ENCODE results near the gene BBS9. TPM values are rescaled to one million over a fixed set of nuclear protein-coding genes. Genes with fewer than 3 reads are reported as not detected.

The BBS9 gene
- total RNA-seq, 5 donors from 2014 or later (not counting 1 experiment from before 2014, with no cell fraction given), result 18.5 to 28.8 (median 20.9) TPM

- no peaks in the 10 kb centered on the region for H3K27me3 Mint-ChIP-seq
- Histone ChIP-seq H3K27me3 (replicated peaks in 1 of 2; ENCODE audit: control insufficient read depth in 2 of 2, extremely low read depth in 1 of 2, insufficient read depth in 2 of 2, low read length in 1 of 2) (no peaks in the 10 kb centered on the region), H3K36me3 (ENCODE audit: control insufficient read depth in 2 of 2, extremely low read depth in 1 of 2, insufficient read depth in 1 of 2, low read length in 1 of 2) (no peaks in the 10 kb centered on the region), H3K4me1 (ENCODE audit: control insufficient read depth in 1 of 2, extremely low read depth in 1 of 2, insufficient read depth in 2 of 2, low read length in 2 of 2) (no peaks in the 10 kb centered on the region), H3K4me3 (ENCODE audit: control insufficient read depth in 1 of 2, extremely low read depth in 1 of 2, low read length in 1 of 2) (no peak overlapping the region), H3K9me3 (no peaks in the 10 kb centered on the region), H3K27ac (ENCODE audit: low read length) (no peak overlapping the region)
- H3K36me3 Mint-ChIP-seq, result peaks cover 62% of the 10 kb centered on the region
- ATAC-seq (replicated peaks in 1 of 4), result no peak
- ChIA-PET POLR2A (no interaction called here), CTCF (no interaction called here)
- no peak overlapping the region for H3K27ac Mint-ChIP-seq
- no peak for DNase-seq
- H3K9me3 Mint-ChIP-seq, result no peaks in the 10 kb centered on the region
- WGBS (ENCODE audit: insufficient coverage), result no CpG with 5 or more reads among the region's 2 CpGs
- no peaks in the 10 kb centered on the region for H3K4me1 Mint-ChIP-seq
- H3K4me3 Mint-ChIP-seq, result no peak overlapping the region
These were observed 515.7 kb downstream of the BBS9 start for GRCh38 chr7:33645104-33645503.

- POLR2A ChIA-PET, result no interaction called here
- CTCF ChIA-PET, result no interaction called here
These were observed 516.8 kb downstream of the BBS9 start for GRCh38 chr7:33646166-33646565.

GRCh38 chr7:33646891-33647391 lies 517.6 kb downstream of the BBS9 start:
- POLR2A ChIA-PET, result no interaction called here
- no peak overlapping the region for H3K27ac Mint-ChIP-seq
- Histone ChIP-seq H3K27me3 (replicated peaks in 1 of 2; ENCODE audit: control insufficient read depth in 2 of 2, extremely low read depth in 1 of 2, insufficient read depth in 2 of 2, low read length in 1 of 2) (no peaks in the 10 kb centered on the region), H3K36me3 (ENCODE audit: control insufficient read depth in 2 of 2, extremely low read depth in 1 of 2, insufficient read depth in 1 of 2, low read length in 1 of 2) (no peaks in the 10 kb centered on the region), H3K4me3 (ENCODE audit: control insufficient read depth in 1 of 2, extremely low read depth in 1 of 2, low read length in 1 of 2) (no peak overlapping the region), H3K27ac (ENCODE audit: low read length) (no peak overlapping the region), H3K9me3 (no peaks in the 10 kb centered on the region), H3K4me1 (ENCODE audit: control insufficient read depth in 1 of 2, extremely low read depth in 1 of 2, insufficient read depth in 2 of 2, low read length in 2 of 2) (no peaks in the 10 kb centered on the region)
- ATAC-seq (replicated peaks in 1 of 4), result no peak
- H3K36me3 Mint-ChIP-seq, result peaks cover 59% of the 10 kb centered on the region
- no peaks in the 10 kb centered on the region for H3K27me3 Mint-ChIP-seq
- WGBS (ENCODE audit: insufficient coverage), result 91% methylated on average over 2 of the region's 4 CpGs
- H3K4me1 Mint-ChIP-seq, result no peaks in the 10 kb centered on the region
- DNase-seq, result no peak
- CTCF ChIA-PET, result no interaction called here
- no peak overlapping the region for H3K4me3 Mint-ChIP-seq
- H3K9me3 Mint-ChIP-seq, result no peaks in the 10 kb centered on the region

More at GRCh38 chr7:33646166-33646565, 516.8 kb downstream of the BBS9 start:
- no peaks in the 10 kb centered on the region for H3K27me3 Mint-ChIP-seq
- no peak overlapping the region for H3K4me3 ChIP-seq (ENCODE audit: control insufficient read depth in 1 of 2, extremely low read depth in 1 of 2, low read length in 1 of 2)
- ATAC-seq (replicated peaks in 1 of 4), result no peak
- no peak overlapping the region for H3K4me3 Mint-ChIP-seq
- DNase-seq, result no peak
- no peaks in the 10 kb centered on the region for H3K27me3 ChIP-seq (replicated peaks in 1 of 2; ENCODE audit: control insufficient read depth in 2 of 2, extremely low read depth in 1 of 2, insufficient read depth in 2 of 2, low read length in 1 of 2)
- no peaks in the 10 kb centered on the region for H3K4me1 ChIP-seq (ENCODE audit: control insufficient read depth in 1 of 2, extremely low read depth in 1 of 2, insufficient read depth in 2 of 2, low read length in 2 of 2)
- H3K9me3 Mint-ChIP-seq, result no peaks in the 10 kb centered on the region
- H3K27ac ChIP-seq (ENCODE audit: low read length), result no peak overlapping the region
- H3K36me3 ChIP-seq (ENCODE audit: control insufficient read depth in 2 of 2, extremely low read depth in 1 of 2, insufficient read depth in 1 of 2, low read length in 1 of 2), result no peaks in the 10 kb centered on the region
- H3K9me3 ChIP-seq, result no peaks in the 10 kb centered on the region
- no peaks in the 10 kb centered on the region for H3K4me1 Mint-ChIP-seq
- H3K27ac Mint-ChIP-seq, result no peak overlapping the region
- peaks cover 56% of the 10 kb centered on the region for H3K36me3 Mint-ChIP-seq
- WGBS (ENCODE audit: insufficient coverage), result 72% methylated on average over 3 of the region's 3 CpGs

GRCh38 chr7:33649476-33650441 lies 520.4 kb downstream of the BBS9 start:
- ChIA-PET CTCF (no interaction called here), POLR2A (no interaction called here)
- Mint-ChIP-seq H3K9me3 (no peaks in the 10 kb centered on the region), H3K4me3 (no peak overlapping the region), H3K4me1 (no peaks in the 10 kb centered on the region), H3K27ac (no peak overlapping the region), H3K27me3 (no peaks in the 10 kb centered on the region), H3K36me3 (peaks cover 57% of the 10 kb centered on the region)
- Histone ChIP-seq H3K9me3 (no peaks in the 10 kb centered on the region), H3K27ac (ENCODE audit: low read length) (no peak overlapping the region), H3K4me3 (ENCODE audit: control insufficient read depth in 1 of 2, extremely low read depth in 1 of 2, low read length in 1 of 2) (no peak overlapping the region), H3K4me1 (ENCODE audit: control insufficient read depth in 1 of 2, extremely low read depth in 1 of 2, insufficient read depth in 2 of 2, low read length in 2 of 2) (no peaks in the 10 kb centered on the region), H3K27me3 (replicated peaks in 1 of 2; ENCODE audit: control insufficient read depth in 2 of 2, extremely low read depth in 1 of 2, insufficient read depth in 2 of 2, low read length in 1 of 2) (no peaks in the 10 kb centered on the region), H3K36me3 (ENCODE audit: control insufficient read depth in 2 of 2, extremely low read depth in 1 of 2, insufficient read depth in 1 of 2, low read length in 1 of 2) (no peaks in the 10 kb centered on the region)
- DNase-seq (no peak), ATAC-seq (replicated peaks in 1 of 4) (no peak)
- WGBS (ENCODE audit: insufficient coverage), result 83% methylated on average over 1 of the region's 7 CpGs

- no peaks in the 10 kb centered on the region for H3K9me3 Mint-ChIP-seq
- Histone ChIP-seq H3K4me3 (ENCODE audit: control insufficient read depth in 1 of 2, extremely low read depth in 1 of 2, low read length in 1 of 2) (no peak overlapping the region), H3K27me3 (replicated peaks in 1 of 2; ENCODE audit: control insufficient read depth in 2 of 2, extremely low read depth in 1 of 2, insufficient read depth in 2 of 2, low read length in 1 of 2) (no peaks in the 10 kb centered on the region), H3K4me1 (ENCODE audit: control insufficient read depth in 1 of 2, extremely low read depth in 1 of 2, insufficient read depth in 2 of 2, low read length in 2 of 2) (no peaks in the 10 kb centered on the region), H3K9me3 (no peaks in the 10 kb centered on the region), H3K27ac (ENCODE audit: low read length) (no peak overlapping the region), H3K36me3 (ENCODE audit: control insufficient read depth in 2 of 2, extremely low read depth in 1 of 2, insufficient read depth in 1 of 2, low read length in 1 of 2) (no peaks in the 10 kb centered on the region)
- peaks cover 57% of the 10 kb centered on the region for H3K36me3 Mint-ChIP-seq
- ChIA-PET CTCF (no interaction called here), POLR2A (no interaction called here)
- WGBS (ENCODE audit: insufficient coverage), result no CpG with 5 or more reads among the region's 3 CpGs
- no peak for DNase-seq
- H3K27ac Mint-ChIP-seq, result no peak overlapping the region
- no peaks in the 10 kb centered on the region for H3K4me1 Mint-ChIP-seq
- ATAC-seq (replicated peaks in 1 of 4), result no peak
- H3K27me3 Mint-ChIP-seq, result no peaks in the 10 kb centered on the region
- no peak overlapping the region for H3K4me3 Mint-ChIP-seq
These were observed 521.5 kb downstream of the BBS9 start for GRCh38 chr7:33650828-33651227.

DNA sequence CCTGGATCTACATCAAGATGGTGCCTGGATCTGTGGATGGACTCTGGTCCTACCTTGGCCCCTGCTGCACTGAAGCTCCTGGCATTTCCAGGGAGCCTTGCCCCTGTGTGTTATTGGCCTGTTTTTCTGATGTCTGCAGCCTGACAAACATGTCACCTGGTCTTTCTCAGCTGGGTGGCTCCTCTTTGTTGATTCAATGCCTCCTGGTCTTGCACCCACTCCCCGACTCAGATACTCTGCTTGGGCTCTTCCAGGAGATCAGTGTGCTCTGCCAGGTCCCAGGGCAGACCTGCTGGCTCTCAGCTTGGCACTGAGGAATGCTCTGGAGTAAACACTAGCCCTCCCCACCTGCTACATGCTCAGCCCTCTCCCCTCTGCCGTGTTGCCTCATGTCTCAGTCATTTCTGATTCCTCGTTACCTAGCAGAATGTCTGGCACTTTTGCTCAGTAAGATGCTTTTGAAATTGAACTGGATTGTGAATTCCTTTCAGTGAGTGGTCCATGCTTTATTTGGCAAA lies 522.7 kb downstream of the BBS9 start:
- H3K36me3 ChIP-seq (ENCODE audit: control insufficient read depth in 2 of 2, extremely low read depth in 1 of 2, insufficient read depth in 1 of 2, low read length in 1 of 2), result no peaks in the 10 kb centered on the region
- no peaks in the 10 kb centered on the region for H3K27me3 ChIP-seq (replicated peaks in 1 of 2; ENCODE audit: control insufficient read depth in 2 of 2, extremely low read depth in 1 of 2, insufficient read depth in 2 of 2, low read length in 1 of 2)
- no peak overlapping the region for H3K27ac ChIP-seq (ENCODE audit: low read length)
- no peak overlapping the region for H3K4me3 ChIP-seq (ENCODE audit: control insufficient read depth in 1 of 2, extremely low read depth in 1 of 2, low read length in 1 of 2)
- WGBS (ENCODE audit: insufficient coverage), result 60% methylated on average over 1 of the region's 3 CpGs
- ChIA-PET POLR2A (no interaction called here), CTCF (no interaction called here)
- DNase-seq (no peak), ATAC-seq (replicated peaks in 1 of 4) (no peak)
- Mint-ChIP-seq H3K4me1 (no peaks in the 10 kb centered on the region), H3K27ac (no peak overlapping the region), H3K27me3 (no peaks in the 10 kb centered on the region), H3K4me3 (no peak overlapping the region), H3K36me3 (peaks cover 51% of the 10 kb centered on the region), H3K9me3 (no peaks in the 10 kb centered on the region)
- H3K4me1 ChIP-seq (ENCODE audit: control insufficient read depth in 1 of 2, extremely low read depth in 1 of 2, insufficient read depth in 2 of 2, low read length in 2 of 2), result no peaks in the 10 kb centered on the region
- H3K9me3 ChIP-seq, result no peaks in the 10 kb centered on the region

All from T-cell (primary cell).